ENCODE measurements around the gene SFSWAP. TPM values are rescaled to one million over a fixed set of nuclear protein-coding genes. Genes with fewer than 3 reads are reported as not detected.
"Not testable (repeated sequence)": the region's sequence is repeated elsewhere in the genome, so short reads cannot be mapped to it uniquely, and the experiment has no call there.

SFSWAP gene
- total RNA-seq (10 to 100 TPM; 14.0 to 38.4 (median 26.1) TPM), polyA plus RNA-seq (10 to 100 TPM; 20.9 to 94.0 (median 60.9) TPM)
- long read RNA-seq, donor 1 = 0 reads
- long read RNA-seq, donor 2, partial matches to known transcripts = 5 of 6 reads
- long read RNA-seq, donor 2, other reads (novel, unspliced or antisense) = 0 of 6 reads
- long read RNA-seq, donor 3 = 0 reads
- long read RNA-seq, donor 4, partial matches to known transcripts = 2 of 5 reads
- long read RNA-seq, donor 4, other reads (novel, unspliced or antisense) = 2 of 5 reads
- long read RNA-seq, donor 5, transcript SFSWAP-201 (18 exons, 3,246 nt) = major isoform, 5 of 22 reads
- long read RNA-seq, donor 5, partial matches to known transcripts = 7 of 22 reads
- long read RNA-seq, donor 5, other reads (novel, unspliced or antisense) = 10 of 22 reads
- long read RNA-seq, donor 6, partial matches to known transcripts = 6 of 8 reads
- long read RNA-seq, donor 6, other reads (novel, unspliced or antisense) = 2 of 8 reads
- long read RNA-seq, donor 7, full-length matches to known transcripts = 2 of 2 reads
- long read RNA-seq, donor 7, partial matches to known transcripts = 0 of 2 reads
- long read RNA-seq, donor 7, other reads (novel, unspliced or antisense) = 0 of 2 reads
- long read RNA-seq, donor 8, partial matches to known transcripts = 0 of 1 reads
- long read RNA-seq, donor 8, other reads (novel, unspliced or antisense) = 0 of 1 reads
- long read RNA-seq, donor 9, partial matches to known transcripts = 0 of 2 reads
- long read RNA-seq, donor 9, other reads (novel, unspliced or antisense) = 0 of 2 reads
- long read RNA-seq, donor 10, partial matches to known transcripts = 0 of 3 reads
- long read RNA-seq, donor 10, other reads (novel, unspliced or antisense) = 0 of 3 reads

GRCh38 chr12:131710464-131711457 lies at the start of gene SFSWAP:
Gene SFSWAP, plus strand, starts transcription at chr12:131711090. Its CDS starts 140 bp downstream, at chr12:131711230.
- intact Hi-C loops (cut with DNase I) = no loop called here
- TF ChIP-seq CTCF (IDR thresholded peaks at IDR 0.05) (no peak), POLR2A (IDR thresholded peaks at IDR 0.05) (peak in 1 of 2 donors; percentile 38)
- Histone ChIP-seq H3K4me1 (replicated peaks in 1 of 2) (peaks cover 16 to 19% of the 10 kb centered on the region in 2 donors), H3K27me3 (no peaks in the 10 kb centered on the region), H3K9me3 (replicated peaks in 1 of 3) (no peaks in the 10 kb centered on the region), H3K36me3 (replicated peaks in 1 of 2) (peaks cover 0 to 20% of the 10 kb centered on the region in 2 donors), H3K27ac (peak within 1 kb of the TSS; percentile 65 to 97 (median 74)), H3K4me3 (peak within 1 kb of the TSS; percentile 65 to 96 (median 79))
- DNase-seq = peak; percentile 59 to 75 (median 68)
- 0 to 3% (median 1%) methylated on average over 19 to 90 of the region's 90 CpGs for WGBS, 4 donors

GRCh38 chr12:131661170-131661985 lies 49.5 kb upstream of the SFSWAP start:
- intact Hi-C loops (cut with DNase I); H3K4me3 ChIP-seq; H3K9me3 ChIP-seq (replicated peaks in 1 of 3); H3K4me1 ChIP-seq (replicated peaks in 1 of 2); H3K36me3 ChIP-seq (replicated peaks in 1 of 2); H3K27me3 ChIP-seq; H3K27ac ChIP-seq: not testable (repeated sequence)
- DNase-seq = peak in 1 of 7 donors; percentile 34
- WGBS, 4 donors = 11 to 30% methylated on average over 15 to 25 of the region's 78 CpGs; no CpG with 5 or more reads in 2 of the 4 donors

- H3K36me3 ChIP-seq (replicated peaks in 1 of 2); H3K27ac ChIP-seq; H3K9me3 ChIP-seq (replicated peaks in 1 of 3); DNase-seq; intact Hi-C loops (cut with DNase I); H3K4me3 ChIP-seq; H3K27me3 ChIP-seq; H3K4me1 ChIP-seq (replicated peaks in 1 of 2): not testable (repeated sequence)
- WGBS, 4 donors = no CpG with 5 or more reads among the region's 28 CpGs
Observed at GRCh38 chr12:131661986-131662288, 49.0 kb upstream of the SFSWAP start.

GRCh38 chr12:131662346-131662745 lies 48.5 kb upstream of the SFSWAP start:
- H3K27me3 ChIP-seq; H3K9me3 ChIP-seq (replicated peaks in 1 of 3); H3K4me3 ChIP-seq; H3K27ac ChIP-seq; H3K4me1 ChIP-seq (replicated peaks in 1 of 2); intact Hi-C loops (cut with DNase I); H3K36me3 ChIP-seq (replicated peaks in 1 of 2): not testable (repeated sequence)
- peak in 1 of 7 donors; percentile 39 for DNase-seq
- 73 to 89% (median 84%) methylated on average over 9 to 10 of the region's 10 CpGs for WGBS, 4 donors

DNA sequence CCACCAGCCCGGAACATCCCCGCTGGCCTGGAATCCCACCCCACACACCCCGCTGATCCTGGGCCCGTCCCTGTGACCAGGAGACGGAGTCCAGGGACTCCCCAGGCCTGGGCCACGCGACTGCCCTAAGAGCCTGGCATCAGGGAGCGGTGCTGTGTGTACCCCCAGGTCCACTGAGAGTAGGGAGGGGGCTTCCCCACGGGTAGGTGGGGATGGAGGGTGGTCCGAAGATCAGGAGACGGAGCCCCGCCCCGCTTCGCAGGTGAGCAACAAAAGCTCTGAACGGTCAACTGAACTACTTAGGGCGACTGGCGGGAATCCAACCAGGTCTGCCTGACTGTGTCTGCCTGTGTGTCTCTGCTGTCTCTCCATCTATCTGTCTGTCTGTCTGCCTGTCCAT lies 45.2 kb upstream of the SFSWAP start:
- not testable (repeated sequence) for H3K27ac ChIP-seq; DNase-seq; H3K4me1 ChIP-seq (replicated peaks in 1 of 2); H3K36me3 ChIP-seq (replicated peaks in 1 of 2); H3K27me3 ChIP-seq; H3K9me3 ChIP-seq (replicated peaks in 1 of 3); H3K4me3 ChIP-seq
- intact Hi-C loops (cut with DNase I) = loop anchor here in 1 of 2 donors (5.0 kb wide), 1 partner anchor 368 kb away; no protein-coding TSS in a partner anchor
- WGBS, 4 donors = 78 to 92% (median 85%) methylated on average over 2 to 17 of the region's 17 CpGs

DNA sequence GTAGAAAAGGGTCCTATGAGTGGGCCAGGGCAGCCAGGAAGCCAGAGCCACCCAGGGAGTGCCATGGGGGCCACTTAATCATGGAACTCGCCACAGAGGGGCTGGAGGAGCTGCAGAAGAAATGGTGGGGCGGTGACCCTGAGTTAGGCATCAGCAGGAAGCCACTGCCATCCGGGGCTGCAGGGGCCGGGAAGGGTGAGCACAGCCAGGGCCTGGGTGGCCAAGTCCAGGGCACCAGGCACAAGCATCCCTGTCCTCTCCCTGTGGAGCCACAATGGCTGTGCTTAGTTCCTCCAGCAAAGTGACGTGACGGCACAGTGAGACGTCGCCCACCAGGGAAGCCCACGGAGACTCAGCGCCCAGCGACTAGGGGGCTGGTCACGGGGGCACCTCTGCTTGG lies 44.4 kb upstream of the SFSWAP start:
- H3K36me3 ChIP-seq (replicated peaks in 1 of 2); H3K4me3 ChIP-seq; H3K27ac ChIP-seq; DNase-seq; H3K4me1 ChIP-seq (replicated peaks in 1 of 2); H3K27me3 ChIP-seq; H3K9me3 ChIP-seq (replicated peaks in 1 of 3): not testable (repeated sequence)
- intact Hi-C loops (cut with DNase I) = loop anchor here in 1 of 2 donors (5.0 kb wide), 1 partner anchor 369 kb away; no protein-coding TSS in a partner anchor
- 64 to 78% (median 74%) methylated on average over 4 to 5 of the region's 12 CpGs for WGBS, 4 donors

DNA sequence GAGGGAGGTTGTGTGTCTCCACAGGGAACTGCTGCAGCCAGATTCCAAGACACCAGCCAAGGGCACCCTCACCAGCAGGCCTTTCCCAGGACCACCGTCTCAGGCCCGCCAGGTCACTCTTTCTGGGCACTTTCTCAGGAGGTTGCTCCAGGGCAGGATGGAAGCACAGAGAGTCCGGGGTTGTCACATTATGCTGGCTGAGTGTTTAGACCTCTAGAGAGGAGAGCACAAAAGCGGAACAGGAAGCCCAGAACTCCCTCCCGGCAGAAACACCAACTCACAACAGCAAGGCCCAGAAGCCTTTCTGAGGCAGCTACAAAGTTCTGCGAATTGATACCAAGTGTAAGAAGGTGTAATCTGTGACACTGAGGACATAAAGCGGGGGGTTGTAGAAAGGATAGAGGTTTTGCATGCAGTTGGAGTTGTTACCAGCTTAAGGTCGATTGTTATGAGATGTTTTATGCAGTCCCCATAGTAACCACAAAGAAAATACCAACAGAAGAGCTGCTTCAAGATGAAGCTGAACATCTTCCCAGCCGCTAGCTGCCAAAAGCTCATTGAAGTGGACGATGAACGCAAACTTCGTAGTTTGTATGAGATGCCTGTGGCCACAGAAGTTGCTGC lies 43.8 kb upstream of the SFSWAP start:
- H3K36me3 ChIP-seq (replicated peaks in 1 of 2); DNase-seq; H3K27ac ChIP-seq; H3K9me3 ChIP-seq (replicated peaks in 1 of 3); H3K4me1 ChIP-seq (replicated peaks in 1 of 2); H3K27me3 ChIP-seq; H3K4me3 ChIP-seq: not testable (repeated sequence)
- WGBS, 4 donors = 69 to 75% (median 71%) methylated on average over 11 to 12 of the region's 12 CpGs
- intact Hi-C loops (cut with DNase I) = loop anchor here in 1 of 2 donors (5.0 kb wide), 1 partner anchor 370 kb away; no protein-coding TSS in a partner anchor

Data from adrenal gland (tissue), 19 donors.